HG03025 (cell line): ENCODE results near the gene SEMA6B.
"Not testable (repeated sequence)": the region's sequence is repeated elsewhere in the genome, so short reads cannot be mapped to it uniquely, and the experiment has no call there.

Experiments used
- ATAC-seq: cut with Tn5 transposase; IDR thresholded peaks from one replicate; pipeline ENCODE4 v1.9.1; 2021; ENCODE audit warnings: mild to moderate bottlenecking, moderate library complexity; ENCODE audit not compliant: unreplicated experiment, low FRiP score

SEMA6B gene

GRCh38 chr19:4533835-4534424 is 25.6 kb downstream of the SEMA6B start:
- ATAC-seq, result no peak

- ATAC-seq, result no peak
Observed at GRCh38 chr19:4533334-4533733, 26.1 kb downstream of the SEMA6B start.

GRCh38 chr19:4531562-4532165 is 27.8 kb downstream of the SEMA6B start:
- ATAC-seq, result no peak

GRCh38 chr19:4529924-4530522 is 29.5 kb downstream of the SEMA6B start:
- ATAC-seq, result no peak

GRCh38 chr19:4528843-4529242 is 30.6 kb downstream of the SEMA6B start:
- no peak for ATAC-seq

- ATAC-seq, result not testable (repeated sequence)
Observed at GRCh38 chr19:4527377-4527776, 32.1 kb downstream of the SEMA6B start.

GRCh38 chr19:4525563-4526002 is 33.9 kb downstream of the SEMA6B start:
- no peak for ATAC-seq

GRCh38 chr19:4524808-4525562 is 34.5 kb downstream of the SEMA6B start:
- no peak for ATAC-seq

GRCh38 chr19:4523306-4524110 is 36.0 kb downstream of the SEMA6B start:
- ATAC-seq, result no peak

GRCh38 chr19:4522291-4523002 is 37.0 kb downstream of the SEMA6B start:
- no peak for ATAC-seq

GRCh38 chr19:4521888-4522242 is 37.6 kb downstream of the SEMA6B start:
- ATAC-seq, result no peak

- no peak for ATAC-seq
Observed at GRCh38 chr19:4521170-4521887, 38.2 kb downstream of the SEMA6B start.

GRCh38 chr19:4519521-4520277 is 39.8 kb downstream of the SEMA6B start:
- no peak for ATAC-seq

- no peak for ATAC-seq
Observed at GRCh38 chr19:4519172-4519496, 40.4 kb downstream of the SEMA6B start.

- no peak for ATAC-seq
Observed at GRCh38 chr19:4518345-4519171, 40.9 kb downstream of the SEMA6B start, which contains the start of gene PLIN4. Gene PLIN4, minus strand, starts transcription at chr19:4518486. Its CDS starts 214 bp downstream, at chr19:4518272.

- ATAC-seq, result no peak
Observed at GRCh38 chr19:4517451-4518057, 41.9 kb downstream of the SEMA6B start.

GRCh38 chr19:4516939-4517300 is 42.6 kb downstream of the SEMA6B start:
- no peak for ATAC-seq
